HCT116 (cell line): ENCODE results near the gene SLC9B1. TPM values are rescaled to one million over a fixed set of nuclear protein-coding genes. Genes with fewer than 3 reads are reported as not detected.
"Not testable (repeated sequence)": the region's sequence is repeated elsewhere in the genome, so short reads cannot be mapped to it uniquely, and the experiment has no call there.

ENCODE experiments used
- ATAC-seq: fragments of 200-7000 bp; cut with Tn5 transposase; 2 replicates; pipeline ENCODE4 v1.9.1; 2020; ENCODE audit warnings: mild to moderate bottlenecking, moderate library complexity
- BruUV-seq: library from RNA; stranded (reverse); fragments of 400-500 nt; replicated peaks from 2 replicates; lab custom pipeline; 2021; lab: Mats Ljungman, UMichigan
- CTCF ChIA-PET: fragments of 300-600 bp; sonication (Branson Sonifier 250); formaldehyde crosslinking; loops from one replicate; lab custom pipeline; 2021; ENCODE audit warnings: antibody characterized with exemption; lab: Charles Lee
- POLR2A ChIA-PET: fragments of 300-600, 350-600 bp; sonication (Branson Sonifier 250); formaldehyde crosslinking; loops from one replicate; lab custom pipeline; 2021; ENCODE audit warnings: antibody characterized with exemption; lab: Charles Lee
- RAD21 ChIA-PET, 2 experiments: fragments of 300-600 bp; sonication (Branson Sonifier 250); formaldehyde crosslinking; loops; one replicate each; lab custom pipeline; 2023; ENCODE audit warnings: low total read pairs in 2 of 2; ENCODE audit not compliant: uncharacterized antibody in 2 of 2, unreplicated experiment in 2 of 2, low non-redundant PET in 1 of 2; lab: Charles Lee
- DNase-seq: peaks from one replicate; pipeline ENCODE4 v3.0.0-alpha.2; 2010; ENCODE audit warnings: low read depth, low spot score
- H2AFZ ChIP-seq: fragments of 200-600 bp; shearing (Covaris generic), sonication (generic); 2 replicates; pipeline ENCODE4 v1.6.1; 2017; ENCODE audit warnings: low read depth, mixed run types, mixed read lengths, antibody characterized with exemption, low read length; ENCODE audit not compliant: poor library complexity, severe bottlenecking
- H3K27ac ChIP-seq: 2 replicates; pipeline ENCODE4 v1.5.1; 2012; ENCODE audit warnings: low read depth, low read length
- H3K27me3 ChIP-seq: fragments of 200-600 bp; sonication (generic); 2 replicates; pipeline ENCODE4 v1.6.1; 2016; ENCODE audit warnings: mixed run types, low read length, mixed read lengths; ENCODE audit not compliant: insufficient read depth
- H3K36me3 ChIP-seq, 2 experiments: fragments of 200-500 bp in 1 of 2; fragments of 200-600 bp in 1 of 2; sonication (Bioruptor generic) in 1 of 2; sonication (generic) in 1 of 2; 2 replicates each; pipeline versions ENCODE4 v1.5.1 to v1.6.1; 2014 to 2016; ENCODE audit warnings: low read length in 2 of 2, inconsistent platforms in 1 of 2, mixed read lengths in 1 of 2, mixed run types in 1 of 2; ENCODE audit not compliant: insufficient read depth in 2 of 2, control insufficient read depth in 1 of 2
- H3K4me1 ChIP-seq, 2 experiments: fragments of 200-600 bp in 1 of 2; sonication (generic) in 1 of 2; 2 replicates each; pipeline versions ENCODE4 v1.5.1 to v1.6.1; 2012 to 2017; ENCODE audit warnings: low read length in 2 of 2, inconsistent platforms in 1 of 2, mild to moderate bottlenecking in 1 of 2, mixed read lengths in 1 of 2, mixed run types in 1 of 2, moderate library complexity in 1 of 2; ENCODE audit not compliant: insufficient read depth in 2 of 2, control insufficient read depth in 1 of 2
- H3K4me2 ChIP-seq: fragments of 200-600 bp; sonication (generic); 2 replicates; pipeline ENCODE4 v1.6.1; 2017; ENCODE audit warnings: mixed run types, low read length, mixed read lengths
- H3K4me3 ChIP-seq, 2 experiments: fragments of 200-600 bp in 1 of 2; sonication (generic) in 1 of 2; replicated peaks in 1 of 2; 2 replicates each; pipeline ENCODE4 v1.5.1; 2011 to 2016; ENCODE audit warnings: low read length in 2 of 2, control low read depth in 1 of 2, low read depth in 1 of 2, mild to moderate bottlenecking in 1 of 2, mixed read lengths in 1 of 2, mixed run types in 1 of 2
- H3K79me2 ChIP-seq: fragments of 200-600 bp; sonication (generic); 2 replicates; pipeline ENCODE4 v1.6.1; 2017; ENCODE audit warnings: mild to moderate bottlenecking, mixed run types, low read length, moderate library complexity, mixed read lengths; ENCODE audit not compliant: insufficient read depth
- H3K9ac ChIP-seq: fragments of 200-600 bp; sonication (generic); 2 replicates; pipeline ENCODE4 v1.6.1; 2016; ENCODE audit warnings: low read length, mixed read lengths
- H3K9me2 ChIP-seq: fragments of 200-600 bp; sonication (generic), shearing (Covaris generic); 2 replicates; pipeline ENCODE4 v1.6.1; 2017; ENCODE audit warnings: mixed run types, mild to moderate bottlenecking, moderate library complexity; ENCODE audit not compliant: insufficient read depth
- H3K9me3 ChIP-seq, 2 experiments: fragments of 200-500 bp in 1 of 2; fragments of 200-600 bp in 1 of 2; sonication (Bioruptor generic) in 1 of 2; sonication (generic) in 1 of 2; 2 replicates each; pipeline ENCODE4 v1.6.1; 2014 to 2017; ENCODE audit warnings: low read length in 2 of 2, mixed read lengths in 2 of 2, inconsistent platforms in 1 of 2, low read depth in 1 of 2, mild to moderate bottlenecking in 1 of 2, mixed run types in 1 of 2, moderate library complexity in 1 of 2; ENCODE audit not compliant: control insufficient read depth in 1 of 2, insufficient read depth in 1 of 2
- H4K20me1 ChIP-seq: fragments of 200-600 bp; sonication (generic), shearing (Covaris generic); 2 replicates; pipeline ENCODE4 v1.6.1; 2017; ENCODE audit warnings: mixed run types, mild to moderate bottlenecking, moderate library complexity; ENCODE audit not compliant: insufficient read depth
- ATF3 ChIP-seq: IDR thresholded peaks from 2 replicates; pipeline ENCODE4 v1.6.1; 2012
- CEBPB ChIP-seq: IDR thresholded peaks from 2 replicates; pipeline ENCODE4 v1.6.1; 2012; ENCODE audit warnings: low read depth
- EGR1 ChIP-seq: IDR thresholded peaks from 2 replicates; pipeline ENCODE4 v1.6.1; 2012; ENCODE audit warnings: low read depth
- EZH2 ChIP-seq: fragments of 200-600 bp; sonication (generic); IDR thresholded peaks from 2 replicates; pipeline ENCODE4 v1.6.1; 2017; ENCODE audit warnings: antibody characterized with exemption, mixed run types
- EZH2phosphoT487 ChIP-seq: fragments of 200-600 bp; IDR thresholded peaks from 2 replicates; pipeline ENCODE4 v1.6.1; 2018; ENCODE audit warnings: antibody characterized with exemption, borderline replicate concordance
- FOSL1 ChIP-seq: IDR thresholded peaks from 2 replicates; pipeline ENCODE4 v1.6.1; 2012; ENCODE audit warnings: low read depth
- JUND ChIP-seq: IDR thresholded peaks from 2 replicates; pipeline ENCODE4 v1.6.1; 2012
- POLR2A ChIP-seq: IDR thresholded peaks from 2 replicates; pipeline ENCODE4 v1.7.0; 2011; ENCODE audit warnings: borderline replicate concordance; ENCODE audit not compliant: insufficient read depth, insufficient read length; ENCODE audit errors: extremely low read depth
- POLR2AphosphoS5 ChIP-seq: IDR thresholded peaks from 2 replicates; pipeline ENCODE4 v1.6.1; 2011; ENCODE audit warnings: mild to moderate bottlenecking, low read depth, low read length, moderate library complexity
- RAD21 ChIP-seq: IDR thresholded peaks from 2 replicates; pipeline ENCODE4 v1.6.1; 2012; ENCODE audit warnings: low read depth, mild to moderate bottlenecking
- SIN3A ChIP-seq: IDR thresholded peaks from 2 replicates; pipeline ENCODE4 v1.6.1; 2012; ENCODE audit warnings: low read depth
- SP1 ChIP-seq: IDR thresholded peaks from 2 replicates; pipeline ENCODE4 v1.6.1; 2012; ENCODE audit warnings: low read depth
- TCF7L2 ChIP-seq: IDR thresholded peaks from 2 replicates; pipeline ENCODE4 v1.7.0; 2011; ENCODE audit warnings: borderline replicate concordance, inconsistent platforms; ENCODE audit not compliant: insufficient read depth, insufficient read length; ENCODE audit errors: extremely low read depth
- YY1 ChIP-seq: IDR thresholded peaks from 2 replicates; pipeline ENCODE4 v1.6.1; 2011; ENCODE audit warnings: low read length, low read depth, moderate library complexity, mild to moderate bottlenecking; ENCODE audit not compliant: insufficient replicate concordance; ENCODE audit errors: extremely low read depth
- intact Hi-C: fragments of 100-400 bp; cut with micrococcal nuclease; formaldehyde crosslinking; loops from 2 replicates; pipeline ENCODE4 v1.10.0; 2022
- total RNA-seq: library from RNA; stranded (reverse); gene quantifications from one replicate; pipeline ENCODE4 v1.2.1, GENCODE V29; 2021; ENCODE audit not compliant: unreplicated experiment

SLC9B1 gene
- total RNA-seq, 1 experiment from 2014 or later = 0.74 TPM

GRCh38 chr4:102988429-102989020 is 31.0 kb downstream of the SLC9B1 start:
- H3K4me1 ChIP-seq = no peaks in the 10 kb centered on the region
- H2AFZ ChIP-seq = no peak overlapping the region
- TF ChIP-seq CEBPB = no peak
- TF ChIP-seq SP1 = no peak
- TF ChIP-seq EZH2 = no peak
- no peak for TF ChIP-seq SIN3A
- no peak for TF ChIP-seq EGR1
- TF ChIP-seq POLR2AphosphoS5 = no peak
- no peak overlapping the region for H3K27ac ChIP-seq
- ChIA-PET POLR2A (no interaction called here), CTCF (no interaction called here), RAD21 (no interaction called here)
- H3K9me3 ChIP-seq = no peaks in the 10 kb centered on the region
- no peaks in the 10 kb centered on the region for H3K79me2 ChIP-seq
- intact Hi-C loops = no loop called here
- no peaks in the 10 kb centered on the region for H3K27me3 ChIP-seq
- no TSS peak for BruUV-seq
- no peaks in the 10 kb centered on the region for H3K36me3 ChIP-seq
- ATAC-seq = no peak
- no peaks in the 10 kb centered on the region for H4K20me1 ChIP-seq
- H3K9me2 ChIP-seq = 0 out of 2 replicates have a peak, but pooled peaks cover 5% of the 10 kb centered on the region
- H3K4me2 ChIP-seq = no peak overlapping the region
- H3K9ac ChIP-seq = no peak overlapping the region
- H3K4me3 ChIP-seq = no peak overlapping the region
- DNase-seq = no peak

GRCh38 chr4:102981005-102981404 is 38.5 kb downstream of the SLC9B1 start:
- H3K9me2 ChIP-seq = peaks cover 3% of the 10 kb centered on the region; the same call in 1 of the 2 replicates
- H3K36me3 ChIP-seq = no peaks in the 10 kb centered on the region
- no peaks in the 10 kb centered on the region for H4K20me1 ChIP-seq
- no peak overlapping the region for H3K9ac ChIP-seq
- POLR2A ChIA-PET = no interaction called here
- no peak overlapping the region for H3K27ac ChIP-seq
- H3K9me3 ChIP-seq = no peaks in the 10 kb centered on the region
- TF ChIP-seq TCF7L2 = no peak
- TF ChIP-seq POLR2A = no peak
- TF ChIP-seq JUND = no peak
- TF ChIP-seq YY1 = no peak
- TF ChIP-seq SIN3A = no peak
- no peak for TF ChIP-seq FOSL1
- TF ChIP-seq RAD21 = no peak
- no peak for TF ChIP-seq EZH2
- TF ChIP-seq ATF3 = no peak
- no peak for TF ChIP-seq POLR2AphosphoS5
- TF ChIP-seq EZH2phosphoT487 = no peak
- DNase-seq = no peak
- H3K79me2 ChIP-seq = no peaks in the 10 kb centered on the region
- ATAC-seq = no peak
- CTCF ChIA-PET = no interaction called here
- no peak overlapping the region for H3K4me3 ChIP-seq
- H2AFZ ChIP-seq = no peak overlapping the region
- RAD21 ChIA-PET = no interaction called here
- no peak overlapping the region for H3K4me2 ChIP-seq
- intact Hi-C loops = no loop called here
- H3K27me3 ChIP-seq = no peaks in the 10 kb centered on the region
- H3K4me1 ChIP-seq = no peaks in the 10 kb centered on the region
- no TSS peak for BruUV-seq

GRCh38 chr4:102961813-102962212 is 57.7 kb downstream of the SLC9B1 start:
- H3K27me3 ChIP-seq, ATAC-seq, H3K4me3 ChIP-seq, H3K9me3 ChIP-seq, DNase-seq, H3K27ac ChIP-seq, CTCF ChIA-PET, H3K9me2 ChIP-seq, H2AFZ ChIP-seq, RAD21 ChIA-PET, H3K4me2 ChIP-seq, POLR2A ChIA-PET, H3K4me1 ChIP-seq, H3K9ac ChIP-seq, H3K36me3 ChIP-seq, H4K20me1 ChIP-seq, intact Hi-C loops, BruUV-seq, H3K79me2 ChIP-seq: not testable (repeated sequence)
